Amygdala (tissue), 56 donors: Measurements from ENCODE around the gene PTPRN2.

Source experiments
- DNase-seq, 56 donors: peaks; one replicate each; lab custom pipeline; 2025; lab: John Stamatoyannopoulos, UW

The PTPRN2 gene

GRCh38 chr7:158143196-158144120, 444.2 kb downstream of the PTPRN2 start:
- DNase-seq, result no peak

- no peak for DNase-seq
These were observed 445.0 kb downstream of the PTPRN2 start for GRCh38 chr7:158142657-158143056.

- no peak for DNase-seq
These were observed 445.7 kb downstream of the PTPRN2 start for GRCh38 chr7:158141806-158142518.

GRCh38 chr7:158141221-158141582, 446.4 kb downstream of the PTPRN2 start:
- DNase-seq, result no peak

GRCh38 chr7:158140538-158141220, 446.9 kb downstream of the PTPRN2 start:
- DNase-seq, result no peak

- no peak for DNase-seq
These were observed 448.1 kb downstream of the PTPRN2 start for GRCh38 chr7:158139499-158139898.

GRCh38 chr7:158138329-158138597, 449.4 kb downstream of the PTPRN2 start:
- DNase-seq, result no peak

- DNase-seq, result no peak
These were observed 449.9 kb downstream of the PTPRN2 start for GRCh38 chr7:158137516-158138328.

GRCh38 chr7:158135931-158136330, 451.7 kb downstream of the PTPRN2 start:
- DNase-seq, result no peak

- DNase-seq, result no peak
These were observed 452.8 kb downstream of the PTPRN2 start for GRCh38 chr7:158134824-158135223.

- no peak for DNase-seq
These were observed 453.9 kb downstream of the PTPRN2 start for GRCh38 chr7:158133515-158134271.

- no peak for DNase-seq
These were observed 454.6 kb downstream of the PTPRN2 start for GRCh38 chr7:158133057-158133456.

- no peak for DNase-seq
These were observed 457.6 kb downstream of the PTPRN2 start for GRCh38 chr7:158130023-158130409.

GRCh38 chr7:158129037-158130022, 458.3 kb downstream of the PTPRN2 start:
- DNase-seq, result no peak

GRCh38 chr7:158128572-158128971, 459.1 kb downstream of the PTPRN2 start:
- no peak for DNase-seq

- no peak for DNase-seq
These were observed 460.4 kb downstream of the PTPRN2 start for GRCh38 chr7:158127241-158127640.

GRCh38 chr7:158126661-158127060, 461.0 kb downstream of the PTPRN2 start:
- no peak for DNase-seq

GRCh38 chr7:158125721-158126120, 461.9 kb downstream of the PTPRN2 start:
- no peak for DNase-seq

GRCh38 chr7:158125091-158125490, 462.5 kb downstream of the PTPRN2 start:
- no peak for DNase-seq
